Measurements from ENCODE around the gene C4BPA.

Gene C4BPA

GRCh38 chr1:207112616-207113296, 8.7 kb downstream of the C4BPA start:
- in situ Hi-C loops (cut with MboI; ENCODE audit: low sequenced_read_pairs): no loop called here

DNA sequence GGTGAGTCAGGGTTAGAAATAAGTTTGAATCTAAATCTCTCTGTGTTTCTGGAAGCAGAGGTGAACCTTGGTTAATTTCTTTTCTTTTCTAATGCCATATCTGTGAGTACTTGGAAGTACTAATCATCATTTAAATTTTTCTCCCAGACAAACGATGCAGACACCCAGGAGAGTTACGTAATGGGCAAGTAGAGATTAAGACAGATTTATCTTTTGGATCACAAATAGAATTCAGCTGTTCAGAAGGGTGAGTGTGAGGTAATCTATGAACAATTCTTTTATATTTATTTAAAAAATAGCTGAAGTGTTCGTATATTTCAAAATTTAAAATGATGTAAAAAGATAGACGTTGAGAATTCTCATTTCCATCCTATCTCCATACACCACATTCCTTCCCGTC, 11.2 kb downstream of the C4BPA start:
- in situ Hi-C loops (cut with MboI; ENCODE audit: low sequenced_read_pairs): no loop called here

- in situ Hi-C loops (cut with MboI; ENCODE audit: low sequenced_read_pairs): no loop called here
Measured at GRCh38 chr1:207124389-207124788, 20.4 kb downstream of the C4BPA start.

GRCh38 chr1:207128336-207128921, 24.4 kb downstream of the C4BPA start:
- in situ Hi-C loops (cut with MboI; ENCODE audit: low sequenced_read_pairs): no loop called here

DNA sequence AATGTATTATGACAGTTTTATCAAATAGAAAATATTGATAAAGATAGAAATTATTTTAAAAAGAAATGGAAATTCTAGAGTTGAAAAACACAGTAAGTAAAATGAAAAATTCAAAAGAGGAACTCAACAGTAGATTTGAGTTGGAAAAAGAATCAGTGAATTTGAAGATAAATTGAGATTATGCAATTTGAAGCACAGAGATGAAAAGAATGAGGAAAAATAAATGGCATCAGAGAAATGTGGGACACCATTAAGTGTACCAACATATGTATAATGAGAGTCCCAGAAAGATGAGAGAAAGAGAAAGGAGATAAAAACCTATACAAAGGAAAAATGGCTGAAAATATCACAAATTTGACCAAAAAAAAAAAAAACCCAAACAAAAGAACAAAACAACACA, 25.0 kb downstream of the C4BPA start:
- in situ Hi-C loops (cut with MboI; ENCODE audit: low sequenced_read_pairs): no loop called here

DNA sequence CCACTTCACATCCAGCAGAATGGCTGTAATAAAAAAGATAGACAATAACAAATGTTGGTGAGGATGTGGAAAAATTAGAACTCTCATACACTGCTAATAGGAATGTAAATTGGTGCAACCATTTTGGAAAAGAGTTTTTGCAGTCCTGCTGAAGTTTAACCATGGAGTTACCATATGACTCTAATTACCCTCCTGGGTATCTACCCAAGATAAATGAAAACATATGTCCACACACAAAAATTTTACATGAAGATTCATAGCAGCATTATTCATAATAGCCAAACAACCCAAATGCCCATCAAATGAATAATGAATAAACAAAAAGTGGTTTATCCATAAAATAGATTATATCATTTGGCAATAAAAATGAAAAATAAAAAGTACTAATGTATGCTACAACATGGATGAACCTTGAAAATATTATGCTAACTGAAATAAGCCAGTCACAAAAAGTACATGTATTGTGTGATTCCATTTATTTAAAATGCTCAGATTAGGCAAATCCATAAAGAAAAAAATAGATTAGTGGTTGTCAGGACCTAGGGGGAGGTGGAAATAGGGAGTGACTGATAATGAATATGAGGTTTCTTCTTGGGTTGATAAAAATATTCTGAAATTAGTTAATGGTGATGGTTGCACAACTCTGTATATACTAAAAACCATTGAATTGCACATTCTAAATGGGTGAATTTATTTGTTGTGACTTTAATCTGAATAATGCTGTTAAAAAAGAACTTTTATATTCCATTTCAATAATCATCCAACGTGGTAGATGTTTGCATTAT, 26.4 kb downstream of the C4BPA start:
- in situ Hi-C loops (cut with MboI; ENCODE audit: low sequenced_read_pairs): no loop called here

GRCh38 chr1:207131163-207131562, 27.1 kb downstream of the C4BPA start:
- in situ Hi-C loops (cut with MboI; ENCODE audit: low sequenced_read_pairs): no loop called here

DNA sequence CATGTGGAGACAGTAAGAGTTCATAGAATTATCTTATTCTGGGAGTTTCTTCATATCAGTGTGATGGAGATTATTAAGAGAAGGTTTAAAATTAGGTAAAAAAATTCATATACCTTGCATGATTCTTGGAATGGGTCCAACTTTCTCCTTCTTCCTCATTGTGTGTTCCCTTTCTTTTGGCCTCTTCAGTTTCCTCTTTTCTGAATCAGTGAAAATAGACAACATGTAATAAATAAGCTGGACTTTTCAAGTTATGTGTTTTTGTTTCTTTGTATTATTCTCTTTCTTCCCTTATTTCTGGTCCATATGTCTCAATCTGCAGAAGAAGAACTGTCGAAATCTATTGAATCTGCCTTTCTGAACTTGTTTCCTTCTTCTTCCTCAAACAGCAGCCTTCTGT, 30.5 kb downstream of the C4BPA start:
- in situ Hi-C loops (cut with MboI; ENCODE audit: low sequenced_read_pairs): no loop called here

DNA sequence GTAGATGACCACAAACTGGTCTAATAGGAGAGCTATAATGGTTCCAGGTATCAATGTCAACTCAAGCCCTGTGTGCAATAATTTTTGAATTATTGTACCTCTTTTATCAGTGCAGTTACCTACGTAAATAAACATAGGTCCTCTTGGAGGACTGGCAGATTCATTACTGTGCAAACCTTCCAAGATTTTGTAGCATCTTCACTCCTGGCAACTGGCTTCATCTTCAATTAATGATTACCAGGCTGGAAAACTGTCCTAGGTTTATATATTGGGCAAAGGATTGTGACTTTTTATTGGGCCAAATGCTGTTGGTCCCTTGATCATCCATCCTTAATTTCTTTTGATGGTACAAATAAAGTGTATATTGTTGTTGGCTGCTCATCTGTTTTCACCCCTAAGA, 35.6 kb downstream of the C4BPA start:
- in situ Hi-C loops (cut with MboI; ENCODE audit: low sequenced_read_pairs): no loop called here

- in situ Hi-C loops (cut with MboI; ENCODE audit: low sequenced_read_pairs): no loop called here
Measured at GRCh38 chr1:207140536-207140935, 36.5 kb downstream of the C4BPA start.

DNA sequence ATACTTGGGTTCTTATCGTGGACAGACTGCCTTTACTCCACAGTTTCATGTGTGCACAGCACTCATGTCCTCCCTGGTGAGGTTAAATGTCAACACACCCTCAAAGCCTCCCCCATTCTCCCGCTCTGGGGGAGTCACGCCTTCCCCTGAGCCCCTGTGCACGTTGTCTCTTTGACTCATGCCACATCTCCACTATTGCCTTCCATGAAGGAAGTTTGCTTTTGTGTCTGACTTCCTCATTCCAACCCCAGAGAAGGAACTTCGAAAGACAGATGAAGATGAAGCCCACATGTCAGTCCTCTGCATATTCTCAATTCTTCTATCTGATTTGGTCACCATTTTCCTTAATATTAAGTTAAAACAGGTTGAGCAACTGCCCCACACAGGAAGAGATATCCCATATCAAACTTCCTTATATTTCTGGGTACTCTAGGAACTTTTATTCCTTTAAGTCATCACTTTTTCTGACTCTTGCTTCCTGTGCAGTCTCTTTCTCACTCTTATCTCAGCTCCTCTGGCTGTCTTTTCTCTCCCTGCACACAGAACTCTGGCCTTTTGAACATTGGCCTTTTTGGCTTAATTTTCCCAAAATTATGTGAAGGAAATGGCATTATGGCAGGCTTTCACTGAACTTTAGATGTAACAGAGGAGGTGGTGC, 41.5 kb downstream of the C4BPA start:
- in situ Hi-C loops (cut with MboI; ENCODE audit: low sequenced_read_pairs): no loop called here

- in situ Hi-C loops (cut with MboI; ENCODE audit: low sequenced_read_pairs): no loop called here
Measured at GRCh38 chr1:207151920-207152319, 47.9 kb downstream of the C4BPA start.

DNA sequence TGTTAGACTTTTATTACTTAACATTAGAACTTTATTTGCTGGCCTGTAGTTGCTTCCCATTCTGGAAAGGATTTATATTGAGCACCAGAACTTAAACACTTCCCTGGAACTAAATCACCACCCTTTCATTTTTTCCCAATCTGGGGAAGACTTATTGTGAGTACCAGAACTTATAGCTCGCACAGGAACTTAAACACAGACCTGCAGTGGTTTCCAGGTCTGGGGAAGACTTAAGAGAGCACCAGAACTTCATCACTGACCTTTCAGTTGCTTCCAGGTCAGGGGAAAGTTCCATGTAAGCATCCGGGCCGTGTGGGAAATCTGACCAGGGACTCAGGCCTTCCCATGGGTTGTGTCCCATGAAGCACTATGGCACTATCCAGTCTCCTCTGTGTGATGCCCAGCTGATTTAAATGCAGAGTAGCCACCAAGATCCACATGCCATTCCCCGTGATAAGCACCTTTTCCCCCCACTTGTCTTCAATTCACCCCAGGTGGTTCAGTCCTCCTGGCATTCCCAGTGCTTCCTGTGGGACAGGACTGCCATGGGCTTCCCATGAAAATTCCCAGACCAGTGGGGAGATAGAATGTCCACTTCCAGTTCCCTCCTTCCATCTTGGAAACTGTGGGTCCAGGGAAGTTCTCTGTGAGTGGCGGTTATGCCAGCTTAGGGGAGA, 48.9 kb downstream of the C4BPA start:
- in situ Hi-C loops (cut with MboI; ENCODE audit: low sequenced_read_pairs): no loop called here

- in situ Hi-C loops (cut with MboI; ENCODE audit: low sequenced_read_pairs): no loop called here
Measured at GRCh38 chr1:207155028-207155427, 51.0 kb downstream of the C4BPA start.

DNA sequence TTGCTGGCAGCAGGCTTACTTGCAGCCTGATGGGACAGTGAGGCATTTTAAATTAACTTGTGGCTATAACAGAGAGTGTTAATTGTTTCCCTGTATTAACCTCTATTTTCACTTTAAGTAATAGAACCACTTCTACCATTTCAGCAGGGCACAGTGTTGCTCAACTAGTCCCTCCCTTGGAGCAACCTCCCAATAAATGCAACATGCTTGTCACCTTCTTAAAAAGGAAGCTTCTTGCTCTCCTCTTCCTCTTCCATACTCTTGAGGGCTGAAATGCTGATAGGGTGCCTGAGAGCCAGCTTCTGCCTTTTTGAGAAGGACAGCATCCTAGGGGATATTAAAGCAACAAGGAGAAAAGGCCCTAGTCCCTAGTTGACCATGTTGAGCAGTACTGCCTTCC, 52.1 kb downstream of the C4BPA start:
- in situ Hi-C loops (cut with MboI; ENCODE audit: low sequenced_read_pairs): no loop called here

DNA sequence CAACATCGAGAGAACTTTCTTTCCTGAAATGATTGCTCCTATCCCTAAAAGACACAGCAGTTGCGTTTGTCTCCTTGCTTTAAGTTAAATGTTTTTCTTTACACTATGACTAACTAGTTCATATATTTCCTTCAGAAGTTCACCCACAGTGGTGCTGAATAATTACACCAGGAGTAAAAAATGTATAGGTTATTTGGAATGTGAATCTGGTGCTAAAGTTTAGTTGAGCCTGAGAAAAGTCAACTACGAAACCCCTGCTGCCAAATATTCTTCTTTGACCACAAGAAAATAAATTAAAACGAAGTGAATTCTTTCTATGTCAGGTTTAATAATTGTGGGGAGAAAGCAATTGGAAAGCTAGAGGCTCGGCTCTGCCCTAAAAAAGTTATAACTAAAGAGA, 52.8 kb downstream of the C4BPA start:
- in situ Hi-C loops (cut with MboI; ENCODE audit: low sequenced_read_pairs): no loop called here

GRCh38 chr1:207164086-207164485, 60.1 kb downstream of the C4BPA start:
- in situ Hi-C loops (cut with MboI; ENCODE audit: low sequenced_read_pairs): no loop called here

DNA sequence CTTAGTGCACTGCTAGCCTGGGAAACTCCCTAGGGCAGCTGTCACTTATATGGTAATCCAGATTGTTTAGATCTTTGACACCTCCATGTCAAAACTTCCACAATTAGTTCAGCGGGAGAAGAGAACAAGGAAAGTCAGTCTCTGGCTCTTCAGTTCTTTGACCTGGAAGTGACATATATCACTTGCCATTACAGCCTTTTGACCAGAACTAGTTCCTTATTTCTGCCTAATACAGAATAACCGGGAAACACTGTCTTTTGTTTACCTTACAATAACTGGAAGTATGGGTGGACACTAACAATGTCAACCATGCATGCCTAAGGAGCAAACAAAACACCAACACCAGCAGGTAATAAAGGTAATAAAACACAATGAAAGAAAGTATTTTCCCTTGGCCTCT, 68.3 kb downstream of the C4BPA start:
- in situ Hi-C loops (cut with MboI; ENCODE audit: low sequenced_read_pairs): no loop called here

DNA sequence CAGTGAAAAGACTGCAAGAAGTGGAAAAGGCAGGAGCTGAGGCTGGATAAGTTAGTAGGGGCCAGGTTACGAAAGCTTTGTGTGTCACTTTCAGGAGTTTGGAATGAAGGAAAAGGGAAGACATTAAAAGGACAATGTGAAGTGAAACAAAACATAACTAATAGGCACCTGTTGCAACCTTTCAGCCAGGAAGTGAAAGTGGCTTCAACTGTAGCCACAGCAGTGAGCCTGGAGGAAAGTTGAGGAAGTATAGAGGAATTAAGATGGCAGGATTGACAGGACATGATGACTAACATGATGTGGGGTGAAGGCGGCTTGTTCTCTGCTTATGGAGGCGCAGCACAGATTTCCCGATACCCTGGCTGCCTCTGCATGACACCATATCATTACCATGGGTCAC, 68.9 kb downstream of the C4BPA start:
- in situ Hi-C loops (cut with MboI; ENCODE audit: low sequenced_read_pairs): no loop called here

- in situ Hi-C loops (cut with MboI; ENCODE audit: low sequenced_read_pairs): no loop called here
Measured at GRCh38 chr1:207173396-207173795, 69.4 kb downstream of the C4BPA start.

DNA sequence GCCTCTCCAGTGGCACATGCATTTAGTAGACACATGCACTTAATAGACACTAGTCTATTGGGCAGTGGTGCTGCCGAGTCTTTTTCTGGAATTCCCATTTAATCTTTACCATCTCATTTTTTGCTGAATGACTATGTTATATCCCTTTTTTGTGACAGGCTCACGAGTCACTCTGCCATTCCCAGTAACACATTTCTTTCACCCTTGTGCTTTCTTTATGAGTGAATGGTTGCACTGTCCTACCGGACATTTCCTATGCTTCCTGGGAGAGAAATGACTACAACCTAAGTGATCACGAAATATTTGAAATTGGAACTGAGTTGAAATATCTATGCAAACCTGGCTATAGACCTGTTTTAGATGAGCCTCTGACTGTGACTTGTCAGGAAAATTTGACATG, 70.9 kb downstream of the C4BPA start:
- in situ Hi-C loops (cut with MboI; ENCODE audit: low sequenced_read_pairs): no loop called here

Data from HL-60/S4 treated with retinoic acid at 250 ng/mL for 4 days and 3 days (cell line).